Activated CD4-positive, alpha-beta T cell treated with anti-CD3 and anti-CD28 coated beads, Interleukin-2, amount 50 U/mL, for 16 hours (primary cell): ENCODE data around the gene GALNT11.
"Not testable (repeated sequence)": the region's sequence is repeated elsewhere in the genome, so short reads cannot be mapped to it uniquely, and the experiment has no call there.

Source experiments
- DNase-seq: peaks from one replicate; pipeline ENCODE4 v3.0.0-alpha.2; 2020

The GALNT11 gene

DNA sequence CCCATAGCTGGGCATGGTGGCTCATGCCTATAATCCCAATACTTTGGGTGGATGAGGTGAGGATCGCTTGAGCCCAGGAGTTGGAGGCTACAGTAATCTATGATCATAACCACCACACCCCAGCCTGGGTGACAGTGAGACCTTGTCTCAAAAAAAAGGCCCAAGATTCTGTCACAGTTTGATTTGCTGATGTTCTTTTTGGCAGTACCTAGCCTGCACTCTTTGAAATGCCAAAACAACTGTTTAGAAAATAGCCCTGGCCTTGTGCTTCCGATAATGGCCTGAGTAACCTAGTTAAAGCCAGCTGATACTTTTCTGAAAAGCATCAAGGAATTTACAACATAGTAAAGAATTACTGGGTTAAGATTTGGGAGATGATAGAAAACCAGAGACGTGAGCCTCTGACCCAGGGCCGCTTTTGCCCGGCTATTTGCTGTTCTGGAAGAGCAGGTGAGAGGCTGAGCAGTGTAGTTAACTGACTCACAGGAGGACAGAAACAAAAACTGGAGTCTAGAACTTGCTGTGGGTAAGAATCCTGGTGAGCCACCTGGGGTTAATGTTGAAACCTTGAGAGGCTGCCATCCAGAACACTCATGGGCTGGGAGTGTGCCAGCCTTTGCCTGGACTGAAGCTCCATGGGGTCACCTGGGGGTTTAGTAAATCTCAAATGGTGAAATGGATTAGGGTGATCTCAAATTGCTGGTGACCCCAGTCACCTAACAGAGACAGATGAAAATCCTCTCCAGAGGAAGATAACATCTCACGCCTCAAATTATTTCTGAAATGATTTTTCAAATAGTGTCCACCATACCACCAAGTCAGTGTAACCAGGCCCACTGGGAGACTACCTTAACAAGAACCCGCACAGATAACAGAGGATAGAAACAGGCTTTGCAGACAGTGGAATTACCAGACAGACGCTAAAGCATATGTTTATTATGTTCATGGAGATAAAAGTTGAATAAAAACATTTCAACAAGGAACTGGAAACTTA is 51.8 kb downstream of the GALNT11 start:
- no peak for DNase-seq

DNA sequence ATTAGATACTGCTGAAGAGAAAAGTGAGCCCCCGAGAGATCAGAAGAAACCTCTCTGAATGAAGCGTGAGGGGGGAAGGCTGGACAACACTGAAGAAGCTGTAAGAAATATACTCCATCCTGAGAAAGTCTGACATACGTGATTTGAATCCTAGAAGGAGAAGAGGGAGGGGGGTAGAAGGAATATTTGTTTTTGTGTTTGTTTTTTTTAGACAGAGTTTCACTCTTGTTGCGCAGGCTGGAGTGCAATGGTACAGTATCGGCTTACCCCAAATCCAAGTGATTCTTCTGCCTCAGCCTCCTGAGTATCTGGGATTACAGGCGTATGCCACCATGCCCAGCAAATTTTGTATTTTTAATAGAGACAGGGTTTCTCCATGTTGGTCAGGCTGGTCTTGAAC is 52.6 kb downstream of the GALNT11 start:
- no peak for DNase-seq

DNA sequence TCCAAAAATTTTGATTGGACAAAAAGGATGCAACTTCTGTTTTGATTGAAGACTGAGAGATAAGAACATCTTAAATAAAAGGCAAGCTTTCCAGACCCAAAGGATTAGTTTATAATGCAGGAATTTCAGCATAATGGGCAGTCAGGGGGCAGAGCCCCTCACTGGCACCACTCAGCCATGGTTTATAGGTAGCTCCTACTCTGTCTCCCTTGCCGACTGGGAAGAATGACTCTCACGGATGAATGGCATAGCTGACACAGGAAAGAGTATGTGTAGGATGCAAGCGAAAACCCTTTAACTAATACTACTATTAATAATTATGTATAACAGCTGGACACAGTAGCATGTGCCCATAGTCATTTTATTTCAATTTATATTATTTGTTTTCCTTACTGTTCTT is 53.3 kb downstream of the GALNT11 start:
- no peak for DNase-seq

DNA sequence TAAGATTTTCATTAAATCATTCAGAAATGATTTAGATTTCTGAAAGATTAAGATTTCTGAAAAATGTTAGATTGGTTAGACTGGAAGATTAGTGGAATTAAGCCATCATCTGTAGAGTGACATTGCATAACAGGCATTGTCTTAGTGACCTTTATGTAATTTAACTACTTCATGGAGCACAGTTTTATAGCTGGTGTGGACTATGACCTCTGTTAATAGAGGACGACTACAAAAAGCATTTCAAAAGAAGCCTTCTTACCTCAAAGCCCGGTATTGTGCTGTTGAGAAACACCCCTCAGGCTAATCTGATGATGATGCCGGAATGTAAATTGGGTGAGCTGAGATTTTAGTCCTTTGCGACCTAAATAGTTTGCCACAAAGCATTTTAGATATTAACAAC is 55.6 kb downstream of the GALNT11 start:
- no peak for DNase-seq

DNA sequence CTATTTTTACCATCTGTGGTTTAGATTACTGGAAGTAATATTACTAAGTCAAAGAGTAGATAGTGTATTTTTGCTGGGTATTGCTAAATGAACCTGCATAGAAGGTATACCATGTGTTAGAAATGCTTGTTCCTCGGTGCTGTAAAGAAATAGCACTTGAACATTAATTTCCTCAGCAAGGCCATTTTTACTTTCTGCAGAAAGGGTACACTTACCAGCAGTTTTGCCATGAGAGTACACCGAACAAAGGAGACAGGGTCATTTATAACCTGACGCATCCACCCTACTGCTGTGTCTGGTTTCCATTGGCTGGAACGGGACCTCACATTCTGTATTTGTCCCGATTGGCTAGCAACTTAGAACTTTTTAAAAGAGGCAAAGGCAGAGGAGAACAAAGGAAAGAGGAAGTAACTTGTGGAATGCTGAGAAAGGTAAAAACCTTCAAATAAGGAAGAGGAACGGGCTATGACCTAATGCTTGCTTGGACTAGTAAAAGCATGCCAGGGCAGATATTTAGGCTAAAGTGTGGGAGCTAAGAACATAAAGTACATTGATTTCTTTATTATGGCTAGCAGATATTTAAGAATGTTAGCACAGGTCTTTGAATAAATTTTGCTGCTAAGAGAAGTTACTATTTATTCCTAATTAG is 56.7 kb downstream of the GALNT11 start:
- not testable (repeated sequence) for DNase-seq

DNA sequence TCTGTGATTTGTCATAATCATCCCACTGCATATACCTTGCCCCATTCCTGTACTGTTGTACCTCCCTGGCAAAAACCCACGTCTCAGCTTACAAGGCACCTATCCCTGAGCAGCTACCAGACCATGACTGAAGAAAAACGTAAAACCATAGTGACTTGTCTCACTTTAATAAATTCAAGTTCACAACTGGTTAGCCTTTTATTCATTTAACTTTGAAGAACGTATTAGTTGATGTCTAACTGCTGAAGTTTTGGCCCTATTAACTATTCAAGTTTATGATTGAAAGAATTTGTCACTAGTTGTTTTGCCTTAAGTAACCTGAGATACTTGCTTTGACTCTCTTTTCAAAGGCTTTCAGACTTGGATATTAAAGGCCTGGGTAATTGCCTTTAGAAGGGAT is 59.7 kb downstream of the GALNT11 start:
- DNase-seq: no peak

DNA sequence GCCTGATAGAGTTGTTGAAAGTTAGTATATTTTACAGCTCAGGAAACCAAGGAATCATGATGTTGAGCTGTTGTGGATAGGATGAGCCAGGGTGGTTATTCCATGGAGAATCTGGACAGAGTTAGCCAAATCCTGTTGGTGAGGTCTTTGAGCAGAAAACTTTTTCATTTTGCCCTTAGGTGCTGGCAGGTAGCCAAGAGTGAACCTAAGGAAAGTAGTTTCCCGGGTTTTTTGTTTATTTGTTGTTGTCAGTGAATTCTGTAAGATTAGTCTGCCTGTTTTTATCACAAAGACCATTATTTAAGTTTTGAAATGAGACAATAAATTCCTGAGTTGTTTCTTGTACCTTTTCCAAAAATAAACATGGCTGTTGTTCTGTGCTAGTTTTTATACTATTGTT is 61.0 kb downstream of the GALNT11 start:
- no peak for DNase-seq

DNA sequence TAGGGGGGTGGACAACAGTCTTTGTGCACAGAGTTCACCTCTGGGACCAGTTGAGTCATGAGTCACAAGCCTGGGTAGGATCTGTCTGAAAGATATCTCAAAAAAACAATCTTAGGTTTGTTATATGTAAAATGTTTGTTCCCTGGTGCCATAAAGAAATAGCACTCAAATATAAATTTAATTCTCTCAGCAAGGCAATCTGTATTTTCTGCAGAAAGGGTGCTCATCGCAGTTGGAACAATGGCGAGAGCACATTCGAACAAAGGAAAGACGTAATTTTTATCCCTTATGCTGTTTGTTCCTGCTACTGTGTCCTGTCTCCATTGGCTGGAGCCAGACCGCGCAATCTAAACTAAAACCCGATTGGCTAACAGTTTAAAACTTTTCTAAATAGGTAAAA is 63.7 kb downstream of the GALNT11 start:
- DNase-seq: no peak

DNA sequence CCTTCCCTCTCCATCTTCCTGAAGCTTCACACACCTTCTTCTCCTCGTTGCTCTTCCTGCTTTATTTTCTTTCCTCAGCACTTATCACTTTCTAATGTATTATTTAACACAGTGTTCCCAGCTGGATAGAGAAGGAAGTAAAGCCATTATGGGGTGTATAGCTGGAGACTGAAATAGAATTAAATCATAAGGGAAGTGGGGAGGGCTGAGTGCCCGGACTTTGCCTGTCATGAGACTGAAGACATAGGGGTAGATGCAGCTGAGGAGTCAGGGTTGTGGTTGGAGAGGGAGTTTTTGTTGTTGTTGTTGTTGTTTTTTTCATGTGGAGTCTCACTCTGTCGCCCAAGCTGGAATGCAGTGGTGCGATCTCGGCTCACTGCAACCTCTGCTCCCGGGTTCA is 65.3 kb downstream of the GALNT11 start:
- DNase-seq: no peak

DNA sequence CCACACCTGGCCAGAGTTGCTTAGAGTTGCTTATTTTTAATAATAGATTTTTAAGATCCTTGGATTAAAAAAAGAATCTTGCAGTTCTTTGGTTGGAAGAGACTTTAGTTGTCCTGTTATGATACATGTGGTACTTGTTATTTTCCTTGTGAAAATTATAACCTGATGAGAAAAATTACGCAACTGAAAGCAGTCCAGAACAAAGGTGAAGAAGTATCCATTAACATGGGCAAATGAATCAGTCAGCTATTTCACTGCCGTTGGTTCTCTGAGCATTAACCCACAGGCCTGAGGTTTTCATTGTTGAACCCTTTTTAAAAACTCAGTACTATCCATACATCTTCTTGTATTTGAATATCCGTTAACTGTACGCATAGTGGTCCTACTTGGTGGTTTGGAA is 68.2 kb downstream of the GALNT11 start:
- no peak for DNase-seq

DNA sequence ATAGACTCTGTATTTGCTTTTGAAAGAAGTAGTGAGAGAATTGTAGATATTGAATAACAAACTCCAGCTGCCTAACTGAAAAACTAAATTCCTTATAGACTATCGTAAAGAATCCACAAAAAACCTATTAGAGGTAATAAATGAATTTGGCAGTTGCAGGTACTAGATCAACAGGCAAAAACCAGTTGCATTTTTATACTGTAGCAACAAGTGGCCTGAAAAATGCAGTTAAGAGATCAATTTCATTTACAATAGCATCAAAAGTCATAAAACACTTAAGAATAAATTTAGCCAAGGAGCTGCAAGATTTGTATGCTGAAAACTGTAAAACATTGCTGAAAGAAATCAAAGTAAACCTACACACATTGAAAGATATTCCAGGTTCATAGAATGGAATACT is 70.3 kb downstream of the GALNT11 start:
- no peak for DNase-seq

DNA sequence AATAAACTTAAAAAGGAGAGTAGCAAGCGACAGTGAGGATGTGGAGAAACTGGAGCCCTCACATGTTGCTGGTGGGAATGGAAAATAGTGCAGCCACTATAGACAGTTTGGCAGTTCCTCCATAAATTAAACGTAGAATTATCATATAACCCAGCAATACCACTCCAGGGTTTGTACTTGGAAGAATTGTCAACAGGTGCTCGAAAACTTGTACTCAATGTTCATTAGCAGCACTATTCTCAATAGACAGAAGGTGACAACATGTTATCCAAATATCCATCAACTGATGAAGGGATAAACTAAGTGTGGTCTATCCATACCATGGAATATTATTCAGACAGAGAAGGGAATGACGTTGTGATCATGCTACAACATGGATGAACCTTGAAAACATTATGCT is 71.9 kb downstream of the GALNT11 start:
- DNase-seq: no peak

DNA sequence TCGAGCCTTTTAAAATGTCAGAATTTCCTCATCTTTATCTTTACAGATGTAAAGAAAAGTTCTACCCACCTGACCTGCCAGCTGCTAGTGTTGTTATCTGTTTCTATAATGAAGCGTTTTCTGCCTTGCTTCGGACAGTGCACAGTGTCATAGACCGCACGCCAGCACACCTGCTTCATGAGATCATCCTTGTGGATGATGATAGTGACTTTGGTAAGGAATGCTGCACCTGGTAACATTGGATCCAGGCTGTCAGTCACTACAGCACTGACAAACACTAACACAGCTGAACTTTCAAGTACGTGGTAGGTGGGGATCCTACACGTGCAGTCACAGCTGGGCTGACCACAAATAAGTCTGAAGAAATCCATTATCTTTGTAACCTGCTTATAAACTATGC is 77.6 kb downstream of the GALNT11 start:
- DNase-seq: no peak

DNA sequence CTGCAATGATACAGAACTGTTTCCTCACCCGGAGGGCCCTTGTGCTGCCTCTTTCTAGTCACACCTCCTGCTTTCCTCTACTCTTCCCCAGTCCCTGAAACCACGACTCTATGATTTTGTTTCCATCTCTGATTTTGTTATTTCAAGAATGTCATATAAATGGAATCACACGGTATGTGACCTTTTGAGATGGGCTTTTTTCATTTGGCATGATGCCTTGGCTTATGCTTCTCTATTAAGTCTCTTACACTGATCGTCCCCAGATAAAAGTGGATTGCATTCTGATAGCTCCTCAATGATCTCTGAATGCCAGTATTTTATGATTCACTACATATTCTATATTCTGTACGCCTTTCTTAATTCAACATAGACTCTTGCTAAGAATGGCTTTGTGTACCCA is 78.2 kb downstream of the GALNT11 start:
- DNase-seq: no peak

DNA sequence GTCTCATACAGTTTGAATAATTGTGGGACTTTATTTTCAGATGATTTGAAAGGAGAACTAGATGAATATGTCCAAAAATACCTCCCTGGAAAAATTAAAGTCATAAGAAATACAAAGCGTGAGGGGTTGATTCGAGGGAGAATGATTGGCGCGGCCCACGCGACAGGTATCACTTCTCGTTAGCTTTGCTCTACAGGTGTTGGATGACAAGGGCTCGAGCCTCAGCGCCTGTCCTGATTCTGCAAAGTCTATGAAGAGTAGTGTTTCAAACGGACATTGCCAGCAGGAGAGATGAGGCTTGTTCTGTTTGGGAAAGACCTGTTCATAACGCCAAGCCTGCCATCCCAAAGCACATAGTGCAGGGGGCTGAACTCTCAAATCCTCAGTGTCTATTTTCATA is 79.7 kb downstream of the GALNT11 start:
- DNase-seq: no peak

DNA sequence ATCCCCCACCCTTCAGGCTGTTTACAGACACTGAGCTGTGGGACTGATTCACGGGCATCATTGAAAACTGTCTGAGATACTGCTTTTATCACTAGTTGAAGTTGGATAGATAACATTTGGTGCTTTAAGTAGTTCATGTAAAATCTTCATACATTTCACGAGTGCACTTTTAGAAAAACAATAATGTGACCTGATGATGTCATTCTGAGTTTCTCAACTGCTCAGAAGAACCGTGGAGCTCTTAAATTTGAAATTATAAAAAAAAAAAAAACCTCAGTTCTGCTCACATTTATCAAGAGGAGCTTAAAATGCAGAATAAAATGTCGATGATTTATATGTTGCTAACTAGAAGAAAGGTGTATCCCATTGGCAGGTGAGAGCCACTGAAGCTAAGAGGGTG is 81.5 kb downstream of the GALNT11 start:
- no peak for DNase-seq

DNA sequence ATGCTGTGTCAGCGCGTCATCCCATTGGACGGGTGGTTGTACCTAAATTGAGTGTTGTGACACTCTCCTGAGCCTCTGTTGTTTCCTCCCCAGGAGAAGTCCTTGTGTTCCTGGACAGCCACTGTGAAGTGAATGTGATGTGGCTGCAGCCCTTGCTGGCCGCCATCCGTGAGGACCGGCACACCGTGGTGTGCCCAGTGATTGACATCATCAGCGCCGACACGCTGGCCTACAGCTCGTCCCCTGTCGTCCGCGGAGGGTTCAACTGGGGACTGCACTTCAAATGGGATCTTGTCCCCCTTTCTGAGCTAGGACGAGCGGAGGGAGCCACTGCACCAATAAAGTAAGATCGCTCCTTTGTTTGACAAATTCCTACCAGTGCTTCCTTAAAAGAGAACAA is 82.5 kb downstream of the GALNT11 start:
- DNase-seq: no peak

DNA sequence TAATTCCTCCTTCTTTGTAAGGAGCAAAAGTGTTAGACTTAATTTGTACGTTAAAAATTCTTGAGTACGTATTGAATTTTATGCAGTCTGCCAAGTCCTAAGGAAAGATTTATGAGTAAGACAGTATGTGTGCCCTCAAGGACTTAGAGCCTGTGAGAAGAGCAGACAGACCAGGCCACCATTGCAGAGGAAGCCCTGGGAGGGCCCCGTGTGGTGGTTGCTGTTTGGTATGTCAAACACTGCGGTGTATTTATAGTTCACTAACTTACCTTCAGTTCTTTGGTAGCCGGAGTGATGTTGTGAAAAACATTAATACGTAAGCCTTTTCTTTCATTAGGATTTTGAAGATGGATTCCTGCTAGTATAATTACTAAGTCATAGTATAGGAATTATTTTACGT is 82.9 kb downstream of the GALNT11 start:
- no peak for DNase-seq

DNA sequence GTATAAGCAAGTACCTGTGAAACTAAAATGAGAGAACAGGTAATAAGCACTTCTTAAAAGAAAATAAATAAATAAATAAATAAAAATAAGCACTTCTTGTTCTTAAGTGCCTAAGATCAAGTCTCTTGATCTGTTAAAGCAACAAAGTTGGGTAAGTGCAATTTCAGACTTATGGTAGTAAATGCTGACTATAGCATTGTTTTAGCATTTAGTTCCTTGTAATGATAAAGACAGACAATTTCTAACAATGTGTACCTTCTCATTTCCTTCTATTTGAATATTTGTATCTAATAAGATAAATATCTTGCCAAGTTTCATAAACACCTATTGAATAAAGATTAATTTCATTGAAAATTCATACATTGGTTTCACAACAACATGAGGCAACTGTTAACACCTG is 87.4 kb downstream of the GALNT11 start:
- DNase-seq: no peak

DNA sequence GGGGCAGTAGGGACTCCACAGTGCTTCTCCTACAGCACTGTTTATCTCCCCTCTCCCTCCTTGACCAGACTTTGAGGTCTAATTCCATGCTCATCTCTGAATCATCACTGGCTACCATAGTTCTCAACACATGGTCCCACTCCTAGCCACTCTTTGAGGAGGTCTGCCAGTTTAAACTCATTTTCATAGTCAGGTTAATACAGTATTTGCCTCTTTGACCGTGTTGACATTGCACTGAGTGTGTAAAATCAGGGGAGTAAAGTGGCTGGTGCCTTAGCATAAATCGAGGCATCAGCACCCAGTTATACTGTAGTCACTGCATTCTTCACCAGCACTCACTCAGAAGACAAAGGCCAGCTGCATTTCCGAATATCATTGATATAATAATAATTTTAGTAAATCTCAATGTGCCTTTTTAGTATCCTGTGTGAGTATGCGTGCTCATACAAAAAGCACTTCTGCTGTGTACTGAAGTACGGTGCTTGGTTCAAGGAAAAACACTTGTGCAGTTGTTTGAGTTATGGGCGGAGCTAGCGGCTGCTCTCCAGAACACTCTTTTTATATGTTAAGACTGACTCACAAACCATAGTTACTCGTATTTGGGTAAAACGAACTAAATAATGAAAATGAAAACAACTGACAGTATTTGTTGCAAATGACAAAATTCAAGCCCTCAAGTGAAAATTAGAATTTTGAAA is 89.7 kb downstream of the GALNT11 start:
- DNase-seq: no peak

DNA sequence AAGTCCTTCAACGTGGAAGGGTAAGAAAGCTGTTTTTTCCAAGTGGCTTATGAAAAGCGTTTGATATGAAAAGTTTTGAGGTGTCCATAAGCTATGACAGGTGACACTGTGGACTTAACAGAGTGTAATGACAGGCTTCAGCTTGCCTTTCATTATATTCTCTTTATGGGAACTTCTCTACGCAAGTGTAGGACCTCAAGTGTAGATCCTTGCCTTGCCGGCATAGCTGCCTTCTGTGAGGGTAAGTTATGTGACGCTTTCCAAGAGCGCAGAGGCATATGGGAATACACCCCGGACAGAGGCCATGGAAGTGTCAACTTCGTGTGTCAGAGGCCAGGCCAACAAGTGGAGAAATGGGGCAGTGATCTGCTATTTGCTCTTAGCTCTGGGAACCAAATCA is 91.9 kb downstream of the GALNT11 start:
- no peak for DNase-seq

DNA sequence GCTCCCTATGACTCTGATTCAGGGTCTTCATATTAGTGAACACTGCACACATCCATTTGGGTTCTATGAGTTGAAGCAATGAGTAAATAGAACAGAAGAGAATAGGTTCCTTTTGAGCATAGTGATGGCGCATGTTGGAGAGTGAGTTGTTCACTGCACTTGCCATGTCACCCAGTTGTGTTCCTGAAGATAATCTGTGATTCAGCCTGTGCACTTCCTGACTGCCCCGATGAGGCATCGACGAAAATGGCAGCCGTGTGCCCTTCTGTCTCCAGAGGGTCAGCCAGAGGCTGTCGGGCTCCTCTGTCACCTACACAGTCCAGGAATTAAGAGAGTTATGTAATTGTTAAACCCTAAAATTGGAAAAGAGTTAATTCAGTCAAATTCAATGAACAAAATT is 94.7 kb downstream of the GALNT11 start:
- DNase-seq: no peak

DNA sequence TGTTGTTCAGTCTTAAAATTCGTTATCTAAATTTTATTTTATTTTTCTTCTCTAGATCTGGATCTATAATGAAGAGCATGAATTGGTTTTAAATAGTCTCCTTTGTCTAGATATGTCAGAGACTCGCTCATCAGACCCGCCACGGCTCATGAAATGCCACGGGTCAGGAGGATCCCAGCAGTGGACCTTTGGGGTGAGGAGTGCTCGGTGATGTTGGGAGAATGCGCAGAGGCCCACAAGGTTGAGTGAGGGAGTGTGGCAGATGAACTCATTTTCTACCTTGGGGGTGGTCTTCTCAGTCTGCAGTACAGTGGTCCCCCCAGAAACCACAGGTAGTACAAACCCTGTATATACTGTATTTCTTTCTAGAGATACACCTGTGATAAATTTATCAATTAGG is 95.3 kb downstream of the GALNT11 start:
- DNase-seq: no peak

DNA sequence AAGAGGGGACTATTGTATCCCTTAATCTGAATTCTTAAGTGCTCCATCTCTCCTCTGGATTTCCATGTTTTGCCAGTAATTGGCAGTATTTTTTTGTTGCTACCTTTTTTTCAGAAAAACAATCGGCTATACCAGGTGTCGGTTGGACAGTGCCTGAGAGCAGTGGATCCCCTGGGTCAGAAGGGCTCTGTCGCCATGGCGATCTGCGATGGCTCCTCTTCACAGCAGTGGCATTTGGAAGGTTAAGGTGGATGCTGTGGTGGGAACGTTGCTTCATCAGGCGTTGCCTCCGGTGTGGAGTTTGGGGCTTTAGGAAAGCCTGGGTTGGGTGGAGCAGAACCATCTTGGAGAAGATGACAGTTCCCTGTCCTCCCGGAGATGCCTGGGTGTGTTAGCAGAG is 96.0 kb downstream of the GALNT11 start:
- DNase-seq: no peak
